ENCODE data around the gene KLRC3.

KLRC3 gene

GRCh38 chr12:10409392-10409791 lies 11.0 kb downstream of the KLRC3 start, which contains the start of gene KLRC4:
Gene KLRC4, minus strand, starts transcription at chr12:10409757. Its CDS starts 182 bp downstream, at chr12:10409575.
- H4K20me1 ChIP-seq (ENCODE audit: insufficient read depth, low read length), result no peaks in the 10 kb centered on the region
- peak within 1 kb of the TSS; percentile 70 for H3K4me2 ChIP-seq (ENCODE audit: low read length)
- H3K27ac ChIP-seq (ENCODE audit: low read depth, low read length, poor library complexity, severe bottlenecking), result peak within 1 kb of the TSS; percentile 93
- no peaks in the 10 kb centered on the region for H3K9me2 ChIP-seq (ENCODE audit: low read depth, low read length)
- peaks cover 66% of the 10 kb centered on the region for H3K36me3 ChIP-seq (ENCODE audit: insufficient read depth, low read length)
- peaks cover 54% of the 10 kb centered on the region for H3K79me2 ChIP-seq (ENCODE audit: insufficient read depth, low read length)
- H3K9ac ChIP-seq (ENCODE audit: low read length), result peak within 1 kb of the TSS; percentile 77
- H3K9me3 ChIP-seq (ENCODE audit: low read length), result peaks cover 12% of the 10 kb centered on the region; the same call in 1 of the 2 replicates
- H3K27me3 ChIP-seq (ENCODE audit: insufficient read depth, low read length), result no peaks in the 10 kb centered on the region
- H3K4me1 ChIP-seq (ENCODE audit: insufficient read depth, low read length, severe bottlenecking), result peaks cover 55% of the 10 kb centered on the region
- no peak within 1 kb of the TSS for H2AFZ ChIP-seq (ENCODE audit: low read length)
- peak within 1 kb of the TSS; percentile 83 for H3K4me3 ChIP-seq (ENCODE audit: low read depth, low read length, poor library complexity, severe bottlenecking)
- TF ChIP-seq CTCF (IDR thresholded peaks at IDR 0.05; ENCODE audit: low read length), result no peak
- TF ChIP-seq EZH2 (IDR thresholded peaks at IDR 0.05; ENCODE audit: borderline replicate concordance, low read length), result no peak
- 0 out of 2 replicates have a peak, but pooled peaks cover 7% of the 10 kb centered on the region for H3F3A ChIP-seq (ENCODE audit: insufficient read depth, low read length)

GRCh38 chr12:10408842-10409241 lies 11.6 kb downstream of the KLRC3 start:
- Histone ChIP-seq H3K9me2 (ENCODE audit: low read depth, low read length) (no peaks in the 10 kb centered on the region), H3K4me2 (ENCODE audit: low read length) (peak overlapping the region; percentile 70), H3K9me3 (ENCODE audit: low read length) (peaks cover 12% of the 10 kb centered on the region; the same call in 1 of the 2 replicates), H3K36me3 (ENCODE audit: insufficient read depth, low read length) (peaks cover 67% of the 10 kb centered on the region), H3F3A (ENCODE audit: insufficient read depth, low read length) (0 out of 2 replicates have a peak, but pooled peaks cover 7% of the 10 kb centered on the region), H3K79me2 (ENCODE audit: insufficient read depth, low read length) (peaks cover 60% of the 10 kb centered on the region), H4K20me1 (ENCODE audit: insufficient read depth, low read length) (no peaks in the 10 kb centered on the region), H3K4me3 (ENCODE audit: low read depth, low read length, poor library complexity, severe bottlenecking) (peak overlapping the region; percentile 83), H3K4me1 (ENCODE audit: insufficient read depth, low read length, severe bottlenecking) (peaks cover 61% of the 10 kb centered on the region), H3K9ac (ENCODE audit: low read length) (peak overlapping the region; percentile 77), H3K27me3 (ENCODE audit: insufficient read depth, low read length) (no peaks in the 10 kb centered on the region), H2AFZ (ENCODE audit: low read length) (no peak overlapping the region), H3K27ac (ENCODE audit: low read depth, low read length, poor library complexity, severe bottlenecking) (peak overlapping the region; percentile 93)
- TF ChIP-seq CTCF (IDR thresholded peaks at IDR 0.05; ENCODE audit: low read length) (no peak), EZH2 (IDR thresholded peaks at IDR 0.05; ENCODE audit: borderline replicate concordance, low read length) (no peak)

- Histone ChIP-seq H3K36me3 (ENCODE audit: insufficient read depth, low read length) (peaks cover 68% of the 10 kb centered on the region), H3K9me3 (ENCODE audit: low read length) (peaks cover 12% of the 10 kb centered on the region; the same call in 1 of the 2 replicates), H3K4me1 (ENCODE audit: insufficient read depth, low read length, severe bottlenecking) (peaks cover 63% of the 10 kb centered on the region), H3F3A (ENCODE audit: insufficient read depth, low read length) (0 out of 2 replicates have a peak, but pooled peaks cover 3% of the 10 kb centered on the region), H3K9me2 (ENCODE audit: low read depth, low read length) (no peaks in the 10 kb centered on the region), H3K4me3 (ENCODE audit: low read depth, low read length, poor library complexity, severe bottlenecking) (peak overlapping the region; percentile 83), H3K79me2 (ENCODE audit: insufficient read depth, low read length) (peaks cover 77% of the 10 kb centered on the region), H3K27ac (ENCODE audit: low read depth, low read length, poor library complexity, severe bottlenecking) (peak overlapping the region; percentile 93), H3K4me2 (ENCODE audit: low read length) (peak overlapping the region; percentile 70), H3K27me3 (ENCODE audit: insufficient read depth, low read length) (no peaks in the 10 kb centered on the region), H3K9ac (ENCODE audit: low read length) (peak overlapping the region; percentile 77), H4K20me1 (ENCODE audit: insufficient read depth, low read length) (no peaks in the 10 kb centered on the region), H2AFZ (ENCODE audit: low read length) (no peak overlapping the region)
- TF ChIP-seq CTCF (IDR thresholded peaks at IDR 0.05; ENCODE audit: low read length) (no peak), EZH2 (IDR thresholded peaks at IDR 0.05; ENCODE audit: borderline replicate concordance, low read length) (no peak)
Observed at GRCh38 chr12:10406725-10407124, 13.7 kb downstream of the KLRC3 start.

Data from OCI-LY1 (cell line).